Heart left ventricle (tissue), 16 donors: ENCODE results near the gene HIGD1B. TPM values are rescaled to one million over a fixed set of nuclear protein-coding genes. Genes with fewer than 3 reads are reported as not detected.
A peak's percentile ranks its signal among the peaks of the same experiment; 100 is the strongest.

Experiments
- ATAC-seq, 4 donors: fragments of 200-7000 bp; cut with Tn5 transposase; one replicate each; pipeline ENCODE4 v1.9.1; 2020 to 2022; ENCODE audit warnings: moderate library complexity in 4 of 4, mild to moderate bottlenecking in 3 of 4, moderate number of reproducible peaks in 1 of 4
- DNase-seq, 5 donors: peaks; one replicate each; pipeline ENCODE4 v3.0.0-alpha.2; 2020
- H3K27ac ChIP-seq, 12 donors: fragments of 200-600 bp; sonication (generic) in 4 of 12; one replicate each; pipeline versions ENCODE4 v1.5.0 to v1.8.0; 2016 to 2022; ENCODE audit warnings: mild to moderate bottlenecking in 2 of 12
- H3K27me3 ChIP-seq, 9 donors: fragments of 200-600 bp; sonication (generic) in 2 of 9; one replicate each; pipeline versions ENCODE4 v1.5.1 to v1.8.0; 2016 to 2022; ENCODE audit warnings: mild to moderate bottlenecking in 3 of 9
- H3K36me3 ChIP-seq, 9 donors: fragments of 200-600 bp; sonication (generic) in 2 of 9; one replicate each; pipeline versions ENCODE4 v1.5.0 to v1.8.0; 2018 to 2022; ENCODE audit warnings: mild to moderate bottlenecking in 2 of 9
- H3K4me1 ChIP-seq, 12 donors: fragments of 200-600 bp; sonication (generic) in 4 of 12; one replicate each; pipeline versions ENCODE4 v1.5.0 to v1.8.0; 2016 to 2022; ENCODE audit warnings: mild to moderate bottlenecking in 3 of 12
- H3K4me3 ChIP-seq, 12 donors: fragments of 200-600 bp; sonication (generic) in 4 of 12; one replicate each; pipeline versions ENCODE4 v1.5.0 to v1.8.0; 2017 to 2022; ENCODE audit warnings: mild to moderate bottlenecking in 9 of 12, moderate library complexity in 4 of 12
- H3K9me3 ChIP-seq, 12 donors: fragments of 200-600 bp; sonication (generic) in 4 of 12; one replicate each; pipeline versions ENCODE4 v1.5.0 to v1.8.0; 2016 to 2022; ENCODE audit warnings: mild to moderate bottlenecking in 1 of 12
- CTCF ChIP-seq, 12 donors: fragments of 200-600 bp; sonication (generic) in 4 of 12; IDR thresholded peaks; one replicate each; pipeline versions ENCODE4 v1.5.0 to v1.8.0; 2018 to 2022; ENCODE audit warnings: antibody characterized with exemption in 12 of 12, mild to moderate bottlenecking in 5 of 12
- POLR2A ChIP-seq, 2 donors: fragments of 450-650 bp; IDR thresholded peaks; one replicate each; pipeline ENCODE4 v1.6.1; 2017; ENCODE audit warnings: antibody characterized with exemption in 2 of 2, mild to moderate bottlenecking in 2 of 2, moderate library complexity in 2 of 2
- WGBS, 4 donors: extraction: QIAGEN DNeasy Blood & Tissue Kit in 2 of 4; methylation state at CpG; one replicate each; pipeline versions ENCODE4 v1.1.5 to v1.1.7; 2013 to 2018; 5-methylcytosine and 5-hydroxymethylcytosine counted together
- intact Hi-C, 10 donors: fragments of 100-400 bp; cut with DNase I; formaldehyde crosslinking; loops; one replicate each; pipeline versions ENCODE4 v1.11.1 to v1.14.2; 2022
- polyA plus RNA-seq, 2 donors: library from polyadenylated mRNA; stranded (reverse); fragments of 200-250 nt; gene quantifications; one replicate each; pipeline ENCODE4 v1.2.3, GENCODE V29; 2013
- total RNA-seq, 9 donors: library from RNA; depleted of rRNA in 2 of 9; stranded (reverse); fragments of >200 nt in 2 of 9; fragmentation: NEBNext Ultra II Directional in 3 of 9; extraction: Animal tissue kit (Norgen Biotek cat#: 25700) in 3 of 9; gene quantifications; one replicate each; pipeline versions ENCODE4 v1.1.0 to v1.2.4, GENCODE V29; 2016 to 2023
- donor health status: ischemic (EF 13 %, LVEDD 7.1; RV severe dilation, severe dysfunction).
- donor health status: healthy with polysubstance abuse.
- donor health status: DM: no; HTN: yes; CAD: no.
- donor health status: DM: no; HTN: no; CAD: no.
- donor health status: ischemic (EF 25% LVEDD 6.9; RV normal size, moderate dysfunction).
- donor health status: ischemic (EF 25% LVEDD 5.7; RV mildly dilated, moderate dysfunction).
- donor health status: healthy.
- donor health status: DM: yes; HTN: yes; CAD: no.
- donor health status: ischemic (EF 35%, LVEDD 5.7; RV mildly dilated, moderate dysfunction).
- donor health status: nonischemic (EF 11% LVEDD 7.7; RV severe dilation, severe dysfunction).
- donor health status: DM: yes; HTN: yes; CAD: no.
- donor health status: PGD.
- donor health status: ischemic (EF 29% LVEDD 5.4; RV normal size, mild dysfunction).
- donor health status: nonischemic (EF 23%, LVEDD 6.1; RV moderate dilation, normal function).

The HIGD1B gene
- total and polyA plus RNA-seq, 11 donors, result 4.3 to 30.9 (median 13.5) TPM

- Histone ChIP-seq H3K27me3 (no peaks in the 10 kb centered on the region), H3K4me3 (no peak overlapping the region), H3K4me1 (peaks cover 0 to 9% (median 0%) of the 10 kb centered on the region in 12 donors), H3K9me3 (no peaks in the 10 kb centered on the region), H3K36me3 (peaks cover 7 to 100% (median 96%) of the 10 kb centered on the region in 9 donors), H3K27ac (peak overlapping the region in 1 of 12 donors; percentile 78)
- ATAC-seq (no peak), DNase-seq (no peak)
- TF ChIP-seq POLR2A (IDR thresholded peaks at IDR 0.05) (no peak), CTCF (IDR thresholded peaks at IDR 0.05) (no peak)
- intact Hi-C loops, result no loop called here
- WGBS, 4 donors, result 86 to 91% (median 88%) methylated on average over 12 of the region's 12 CpGs
These were observed 15.6 kb downstream of the HIGD1B start for GRCh38 chr17:44863061-44863918.

- no peak for DNase-seq
- peak in 3 of 4 donors; percentile 8 to 38 (median 21) for ATAC-seq
- Histone ChIP-seq H3K9me3 (no peaks in the 10 kb centered on the region), H3K27me3 (no peaks in the 10 kb centered on the region), H3K4me3 (no peak overlapping the region), H3K27ac (peak overlapping the region in 1 of 12 donors; percentile 78), H3K4me1 (peaks cover 0 to 15% (median 0%) of the 10 kb centered on the region in 12 donors), H3K36me3 (peaks cover 3 to 100% (median 94%) of the 10 kb centered on the region in 9 donors)
- 61 to 68% (median 65%) methylated on average over 10 of the region's 10 CpGs for WGBS, 4 donors
- intact Hi-C loops, result loop anchor here (1.0 to 5.0 kb wide), 7 partner anchors 33 to 90 kb away; partner anchors contain the start of gene GJC1 (in 2 of the 10)
- TF ChIP-seq POLR2A (IDR thresholded peaks at IDR 0.05) (no peak), CTCF (IDR thresholded peaks at IDR 0.05) (no peak)
These were observed 17.1 kb downstream of the HIGD1B start for GRCh38 chr17:44864831-44865230.

GRCh38 chr17:44865231-44865660 is 17.6 kb downstream of the HIGD1B start:
- Histone ChIP-seq H3K4me1 (peaks cover 0 to 15% (median 0%) of the 10 kb centered on the region in 12 donors), H3K9me3 (no peaks in the 10 kb centered on the region), H3K27ac (peak overlapping the region in 2 of 12 donors; percentile 41 to 78), H3K27me3 (no peaks in the 10 kb centered on the region), H3K4me3 (no peak overlapping the region), H3K36me3 (peaks cover 3 to 100% (median 94%) of the 10 kb centered on the region in 9 donors)
- TF ChIP-seq CTCF (IDR thresholded peaks at IDR 0.05), result peak; percentile 72 to 95 (median 86)
- TF ChIP-seq POLR2A (IDR thresholded peaks at IDR 0.05), result no peak
- 53 to 71% (median 65%) methylated on average over 1 of the region's 1 CpG for WGBS, 4 donors
- intact Hi-C loops, result loop anchor here (1.0 to 5.0 kb wide), 7 partner anchors 33 to 90 kb away; partner anchors contain the start of gene GJC1 (in 2 of the 10)
- DNase-seq (peak in 4 of 5 donors; percentile 63 to 72 (median 64)), ATAC-seq (peak; percentile 55 to 80 (median 75))

GRCh38 chr17:44865931-44866330 is 18.2 kb downstream of the HIGD1B start:
- DNase-seq, result no peak
- 89 to 92% (median 90%) methylated on average over 6 of the region's 6 CpGs for WGBS, 4 donors
- no peak for TF ChIP-seq CTCF (IDR thresholded peaks at IDR 0.05)
- TF ChIP-seq POLR2A (IDR thresholded peaks at IDR 0.05), result no peak
- H3K4me3 ChIP-seq, result no peak overlapping the region
- no peaks in the 10 kb centered on the region for H3K27me3 ChIP-seq
- intact Hi-C loops, result loop anchor here (1.0 to 5.0 kb wide), 7 partner anchors 34 to 91 kb away; partner anchors contain the start of gene GJC1 (in 2 of the 10)
- no peak for ATAC-seq
- peaks cover 0 to 15% (median 0%) of the 10 kb centered on the region in 12 donors for H3K4me1 ChIP-seq
- H3K9me3 ChIP-seq, result no peaks in the 10 kb centered on the region
- H3K36me3 ChIP-seq, result peaks cover 3 to 100% (median 94%) of the 10 kb centered on the region in 9 donors
- peak overlapping the region in 1 of 12 donors; percentile 78 for H3K27ac ChIP-seq
